T-helper 1 cell treated with Interleukin-12 subunit alpha and Interleukin-12 subunit beta and Interleukin-4 antibody, amounts not matched to agents 30 μg/mL and 1 μg/mL, for 36 hours (primary cell): ENCODE results near the gene SMIM9.

ENCODE experiments used
- H3K27ac Mint-ChIP-seq: one replicate; pipeline ENCODE4 v1.8.0; 2021; ENCODE audit warnings: mild to moderate bottlenecking, mixed read lengths
- H3K27me3 Mint-ChIP-seq: one replicate; pipeline ENCODE4 v1.8.0; 2021; ENCODE audit warnings: low read depth, mixed read lengths
- H3K36me3 Mint-ChIP-seq: one replicate; pipeline ENCODE4 v1.8.0; 2021; ENCODE audit warnings: low read depth, mixed read lengths
- H3K4me1 Mint-ChIP-seq: one replicate; pipeline ENCODE4 v1.8.0; 2021; ENCODE audit warnings: low read depth, mixed read lengths
- H3K4me3 Mint-ChIP-seq: one replicate; pipeline ENCODE4 v1.8.0; 2021; ENCODE audit warnings: mild to moderate bottlenecking, moderate library complexity, mixed read lengths
- H3K9me3 Mint-ChIP-seq: one replicate; pipeline ENCODE4 v1.8.0; 2021; ENCODE audit warnings: mixed read lengths

SMIM9 gene

GRCh38 chrX:154804261-154804956 lies 30.1 kb downstream of the SMIM9 start:
- H3K27ac Mint-ChIP-seq = peak overlapping the region; percentile 41
- no peaks in the 10 kb centered on the region for H3K27me3 Mint-ChIP-seq
- peak overlapping the region; percentile 85 for H3K4me3 Mint-ChIP-seq
- H3K36me3 Mint-ChIP-seq = peaks cover 6% of the 10 kb centered on the region
- peaks cover 4% of the 10 kb centered on the region for H3K9me3 Mint-ChIP-seq
- H3K4me1 Mint-ChIP-seq = peaks cover 45% of the 10 kb centered on the region

DNA sequence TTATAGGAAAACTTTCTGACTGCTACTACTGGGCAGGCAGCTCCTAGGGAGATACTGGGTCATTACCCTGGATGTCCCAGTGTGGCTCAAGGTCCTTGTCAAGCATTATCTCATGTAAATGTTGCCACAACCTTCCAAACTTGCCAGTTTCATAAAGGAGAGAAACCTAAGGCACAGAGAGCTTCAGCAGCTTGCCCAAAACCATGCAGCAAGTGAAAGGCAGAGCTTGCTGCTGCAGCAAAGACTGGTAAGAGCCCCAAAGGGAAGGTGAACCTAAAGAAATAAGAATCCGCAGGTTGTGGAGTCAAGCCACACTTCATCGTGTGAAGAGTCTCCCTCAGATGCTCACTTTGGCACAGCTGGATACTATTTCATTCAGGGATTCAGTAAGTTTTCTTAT lies 31.5 kb downstream of the SMIM9 start:
- H3K36me3 Mint-ChIP-seq = peaks cover 6% of the 10 kb centered on the region
- peak overlapping the region; percentile 38 for H3K4me3 Mint-ChIP-seq
- H3K9me3 Mint-ChIP-seq = peaks cover 4% of the 10 kb centered on the region
- peaks cover 57% of the 10 kb centered on the region for H3K4me1 Mint-ChIP-seq
- peak overlapping the region; percentile 49 for H3K27ac Mint-ChIP-seq
- no peaks in the 10 kb centered on the region for H3K27me3 Mint-ChIP-seq

- no peaks in the 10 kb centered on the region for H3K27me3 Mint-ChIP-seq
- peaks cover 66% of the 10 kb centered on the region for H3K4me1 Mint-ChIP-seq
- no peaks in the 10 kb centered on the region for H3K9me3 Mint-ChIP-seq
- peaks cover 7% of the 10 kb centered on the region for H3K36me3 Mint-ChIP-seq
- H3K4me3 Mint-ChIP-seq = peak overlapping the region; percentile 63
- peak overlapping the region; percentile 98 for H3K27ac Mint-ChIP-seq
Measured at GRCh38 chrX:154800478-154801210, 33.8 kb downstream of the SMIM9 start.

GRCh38 chrX:154799556-154800348 lies 34.7 kb downstream of the SMIM9 start:
- H3K27ac Mint-ChIP-seq = peak overlapping the region; percentile 98
- H3K9me3 Mint-ChIP-seq = no peaks in the 10 kb centered on the region
- peaks cover 7% of the 10 kb centered on the region for H3K36me3 Mint-ChIP-seq
- H3K4me3 Mint-ChIP-seq = peak overlapping the region; percentile 58
- no peaks in the 10 kb centered on the region for H3K27me3 Mint-ChIP-seq
- peaks cover 68% of the 10 kb centered on the region for H3K4me1 Mint-ChIP-seq

- no peaks in the 10 kb centered on the region for H3K9me3 Mint-ChIP-seq
- peaks cover 52% of the 10 kb centered on the region for H3K4me1 Mint-ChIP-seq
- no peaks in the 10 kb centered on the region for H3K27me3 Mint-ChIP-seq
- H3K4me3 Mint-ChIP-seq = no peak overlapping the region
- H3K27ac Mint-ChIP-seq = no peak overlapping the region
- peaks cover 7% of the 10 kb centered on the region for H3K36me3 Mint-ChIP-seq
Measured at GRCh38 chrX:154797006-154797405, 37.5 kb downstream of the SMIM9 start.

- Mint-ChIP-seq H3K9me3 (no peaks in the 10 kb centered on the region), H3K4me1 (peaks cover 41% of the 10 kb centered on the region), H3K36me3 (peaks cover 16% of the 10 kb centered on the region), H3K4me3 (no peak overlapping the region), H3K27me3 (no peaks in the 10 kb centered on the region), H3K27ac (no peak overlapping the region)
Measured at GRCh38 chrX:154795016-154795415, 39.4 kb downstream of the SMIM9 start.

DNA sequence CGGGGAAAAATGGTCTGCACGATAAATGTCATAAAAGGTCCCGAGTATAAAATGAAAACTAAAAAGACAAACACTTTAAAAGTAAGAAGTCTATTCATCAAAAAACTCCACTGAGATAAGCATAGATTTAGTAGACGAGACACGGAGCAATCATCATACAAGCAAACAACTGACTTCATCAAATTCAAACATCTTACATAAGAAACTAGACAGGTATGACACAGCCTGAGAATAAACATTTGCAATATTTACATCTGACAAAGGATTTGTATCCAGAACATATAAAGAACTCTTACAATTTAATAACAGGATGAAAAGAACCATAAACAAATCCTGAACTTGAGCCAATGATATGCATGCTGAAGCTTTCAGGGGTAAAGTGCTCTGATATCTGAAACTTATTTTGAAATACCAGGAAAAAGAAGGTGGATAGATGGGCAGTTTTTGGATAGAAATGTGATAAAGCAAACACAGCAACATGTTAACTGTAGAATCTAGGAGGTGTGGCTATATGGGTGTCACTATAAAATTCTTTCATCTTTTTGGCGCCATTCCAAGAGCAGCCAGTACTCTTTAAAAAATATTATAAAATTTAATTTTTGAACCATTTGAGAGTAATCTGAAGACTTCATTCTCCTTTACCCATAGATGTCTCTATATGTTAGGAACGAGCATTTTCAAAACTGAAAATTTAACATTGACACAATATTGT lies 41.2 kb downstream of the SMIM9 start:
- Mint-ChIP-seq H3K36me3 (peaks cover 15% of the 10 kb centered on the region), H3K4me1 (peaks cover 25% of the 10 kb centered on the region), H3K4me3 (no peak overlapping the region), H3K27me3 (no peaks in the 10 kb centered on the region), H3K9me3 (no peaks in the 10 kb centered on the region), H3K27ac (no peak overlapping the region)

DNA sequence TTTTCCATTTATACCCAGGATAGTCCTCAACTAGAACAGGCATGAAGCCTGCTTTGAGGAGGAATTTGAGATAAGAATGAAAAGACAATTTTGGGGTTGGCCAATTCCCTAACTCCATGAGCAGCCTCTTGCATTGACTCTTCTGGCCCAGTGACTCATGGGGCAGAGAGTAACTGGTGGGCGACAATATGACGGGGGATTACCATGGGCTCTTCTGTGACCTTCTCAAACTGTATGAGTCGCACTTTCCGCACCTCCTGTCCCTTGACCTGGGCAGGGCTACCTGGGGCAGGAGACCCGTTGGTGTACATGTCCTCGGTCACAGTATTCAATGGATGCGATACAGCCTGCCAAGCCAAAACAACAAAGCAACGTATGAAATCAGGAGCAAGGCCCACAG lies 42.5 kb downstream of the SMIM9 start:
- Mint-ChIP-seq H3K27ac (no peak overlapping the region), H3K4me1 (peaks cover 13% of the 10 kb centered on the region), H3K9me3 (no peaks in the 10 kb centered on the region), H3K36me3 (peaks cover 17% of the 10 kb centered on the region), H3K4me3 (no peak overlapping the region), H3K27me3 (no peaks in the 10 kb centered on the region)

DNA sequence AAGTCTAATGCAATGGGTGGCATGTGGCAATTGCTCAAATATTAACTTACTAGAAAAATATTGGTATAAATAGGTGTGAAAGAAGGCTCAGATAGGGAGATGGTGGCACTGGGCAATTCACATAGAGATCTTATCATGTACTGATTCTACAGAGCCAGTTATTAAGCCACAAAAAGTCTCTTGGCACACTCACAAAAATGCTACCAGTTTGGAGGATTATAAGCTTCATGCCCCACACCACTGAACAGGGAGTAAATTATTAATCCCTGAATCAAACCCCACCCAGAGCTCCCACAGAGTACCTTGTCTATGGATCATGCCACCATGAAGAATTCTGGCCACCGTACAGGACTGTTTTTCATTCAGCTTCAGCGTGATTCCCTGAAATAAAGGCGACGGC lies 43.0 kb downstream of the SMIM9 start:
- no peaks in the 10 kb centered on the region for H3K9me3 Mint-ChIP-seq
- peaks cover 18% of the 10 kb centered on the region for H3K36me3 Mint-ChIP-seq
- no peak overlapping the region for H3K27ac Mint-ChIP-seq
- no peak overlapping the region for H3K4me3 Mint-ChIP-seq
- peaks cover 10% of the 10 kb centered on the region for H3K4me1 Mint-ChIP-seq
- H3K27me3 Mint-ChIP-seq = no peaks in the 10 kb centered on the region

DNA sequence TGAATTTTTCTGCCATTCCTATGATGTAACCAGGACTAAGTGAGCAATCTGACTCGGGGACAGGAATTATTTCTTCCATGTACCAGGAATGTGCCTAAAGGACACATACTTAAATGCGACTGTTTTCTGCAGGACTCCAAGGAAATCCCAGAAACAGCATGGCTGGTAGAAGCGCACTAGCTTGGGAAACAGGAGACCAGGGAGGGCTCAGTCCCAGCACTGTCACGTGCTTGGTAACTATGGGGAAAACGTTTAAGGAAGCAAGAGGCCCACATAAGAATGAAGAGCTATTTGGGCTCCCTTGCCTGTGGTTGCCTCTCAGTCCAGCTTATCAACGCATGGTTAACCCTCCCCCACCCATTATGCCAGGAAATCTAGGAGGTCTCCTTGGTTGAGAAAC lies 48.7 kb downstream of the SMIM9 start:
- Mint-ChIP-seq H3K27me3 (no peaks in the 10 kb centered on the region), H3K4me3 (no peak overlapping the region), H3K27ac (no peak overlapping the region), H3K36me3 (peaks cover 18% of the 10 kb centered on the region), H3K9me3 (no peaks in the 10 kb centered on the region), H3K4me1 (peaks cover 25% of the 10 kb centered on the region)

DNA sequence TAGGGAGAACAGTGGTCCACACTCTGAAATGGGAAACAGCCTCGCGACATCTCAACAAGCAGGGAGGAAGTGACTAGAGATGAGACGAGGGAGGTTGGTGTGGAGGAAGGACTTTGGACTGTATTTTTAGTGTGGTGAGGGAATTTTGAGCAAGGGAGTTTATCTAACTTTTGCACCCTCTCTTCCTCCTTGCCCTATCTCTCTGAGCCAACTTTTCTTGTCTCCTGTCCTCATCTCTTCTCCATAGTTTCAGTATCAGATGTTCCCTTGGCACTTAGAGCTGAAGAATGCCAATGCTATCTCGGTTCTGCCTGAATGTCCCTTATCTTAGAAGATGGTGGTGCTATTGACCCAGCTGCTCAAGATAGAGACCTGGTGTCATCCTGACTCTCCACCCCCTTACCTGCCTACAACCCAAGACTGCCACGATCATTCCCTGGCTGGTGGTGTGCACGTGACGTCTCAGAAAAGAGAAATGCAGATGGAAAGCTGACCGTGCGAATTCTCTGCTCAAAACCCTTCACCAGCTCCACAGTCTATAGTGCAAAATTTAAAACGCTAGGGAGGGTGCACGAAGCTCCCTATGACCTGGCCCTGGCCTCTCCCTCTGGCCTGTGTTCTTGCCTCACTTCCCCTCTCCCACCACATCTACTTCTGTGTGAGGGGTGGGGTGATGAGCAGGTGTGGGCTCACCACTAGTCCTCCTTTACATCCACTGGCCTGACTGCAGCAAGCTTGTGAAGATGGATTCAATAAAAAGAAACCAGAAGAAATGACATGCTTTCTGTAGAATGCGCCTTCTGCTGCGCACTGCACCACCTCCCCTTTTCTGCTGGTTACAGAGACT lies 50.1 kb downstream of the SMIM9 start:
- Mint-ChIP-seq H3K36me3 (peaks cover 18% of the 10 kb centered on the region), H3K4me1 (peaks cover 25% of the 10 kb centered on the region), H3K4me3 (peak overlapping the region; percentile 52), H3K27ac (peak overlapping the region; percentile 73), H3K27me3 (no peaks in the 10 kb centered on the region), H3K9me3 (no peaks in the 10 kb centered on the region)

- Mint-ChIP-seq H3K4me3 (no peak overlapping the region), H3K9me3 (no peaks in the 10 kb centered on the region), H3K27me3 (no peaks in the 10 kb centered on the region), H3K27ac (no peak overlapping the region), H3K4me1 (peaks cover 23% of the 10 kb centered on the region), H3K36me3 (peaks cover 22% of the 10 kb centered on the region)
Measured at GRCh38 chrX:154780968-154781367, 53.5 kb downstream of the SMIM9 start.

- Mint-ChIP-seq H3K27ac (no peak overlapping the region), H3K36me3 (peaks cover 28% of the 10 kb centered on the region), H3K4me1 (peaks cover 13% of the 10 kb centered on the region), H3K27me3 (no peaks in the 10 kb centered on the region), H3K9me3 (no peaks in the 10 kb centered on the region), H3K4me3 (no peak overlapping the region)
Measured at GRCh38 chrX:154779261-154779660, 55.2 kb downstream of the SMIM9 start.
